Fibroblast of upper back skin (primary cell): ENCODE measurements around the gene ST8SIA1.

ENCODE experiments used
- DNase-seq: peaks from one replicate; pipeline ENCODE4 v3.0.0-alpha.2; 2013

Gene ST8SIA1

DNA sequence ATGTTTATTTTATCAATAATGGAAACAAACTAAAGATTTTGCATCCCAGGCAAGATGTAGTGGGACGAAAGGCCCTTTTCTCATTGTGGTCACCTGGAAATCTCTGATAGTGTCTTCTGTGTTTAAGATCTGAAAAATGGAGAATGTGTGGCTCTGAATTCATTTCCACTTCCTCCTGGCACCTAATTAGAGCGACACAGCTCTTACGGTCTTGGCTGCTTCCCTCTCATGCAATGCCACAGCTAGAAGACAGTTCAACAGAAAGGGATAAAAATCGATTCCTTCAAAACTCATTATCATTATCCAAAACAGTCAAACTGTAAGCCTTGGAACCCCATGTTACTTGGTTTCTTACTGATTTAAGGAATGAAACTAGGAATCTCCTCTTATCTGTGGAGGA, 9.3 kb downstream of the ST8SIA1 start:
- DNase-seq: no peak

DNA sequence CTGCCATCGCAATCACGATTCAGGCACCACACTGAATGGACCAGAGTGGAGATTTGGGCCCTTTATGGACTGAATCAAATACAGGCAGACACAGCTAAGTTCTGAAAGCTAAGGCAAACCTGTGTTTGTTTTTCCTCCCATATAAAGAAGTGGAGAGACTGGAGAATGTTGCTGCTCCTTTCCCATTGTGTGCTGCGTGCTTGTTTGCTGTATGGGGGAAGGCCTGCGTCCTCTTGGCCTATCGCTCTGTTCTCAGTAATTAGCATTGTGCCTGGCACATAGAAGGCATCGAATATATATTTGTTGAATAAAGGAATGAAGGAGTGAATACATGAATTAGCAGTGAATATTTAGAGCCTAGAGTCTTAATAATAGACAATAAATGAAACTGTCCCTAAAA, 12.4 kb downstream of the ST8SIA1 start:
- DNase-seq: no peak

DNA sequence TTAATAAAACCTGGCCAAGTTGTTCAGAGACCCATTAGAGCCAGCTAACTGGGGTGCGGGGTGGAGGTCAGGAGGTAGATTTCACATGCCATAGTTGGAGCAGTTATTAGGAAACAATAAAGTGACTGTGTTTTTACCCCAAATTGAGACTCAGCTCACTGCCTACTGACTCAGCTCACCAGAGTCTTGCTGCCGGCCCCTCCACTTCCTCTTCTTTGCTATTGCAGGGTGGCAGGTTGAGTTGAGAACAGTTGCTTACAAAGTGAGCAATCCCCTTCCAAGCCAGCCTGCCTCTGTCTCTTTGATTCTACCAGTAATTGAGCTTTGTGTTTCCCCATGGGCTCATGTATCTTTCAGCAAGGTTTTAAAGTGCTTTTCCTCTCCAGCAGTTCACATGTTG, 12.9 kb downstream of the ST8SIA1 start:
- peak; percentile 30 for DNase-seq

DNA sequence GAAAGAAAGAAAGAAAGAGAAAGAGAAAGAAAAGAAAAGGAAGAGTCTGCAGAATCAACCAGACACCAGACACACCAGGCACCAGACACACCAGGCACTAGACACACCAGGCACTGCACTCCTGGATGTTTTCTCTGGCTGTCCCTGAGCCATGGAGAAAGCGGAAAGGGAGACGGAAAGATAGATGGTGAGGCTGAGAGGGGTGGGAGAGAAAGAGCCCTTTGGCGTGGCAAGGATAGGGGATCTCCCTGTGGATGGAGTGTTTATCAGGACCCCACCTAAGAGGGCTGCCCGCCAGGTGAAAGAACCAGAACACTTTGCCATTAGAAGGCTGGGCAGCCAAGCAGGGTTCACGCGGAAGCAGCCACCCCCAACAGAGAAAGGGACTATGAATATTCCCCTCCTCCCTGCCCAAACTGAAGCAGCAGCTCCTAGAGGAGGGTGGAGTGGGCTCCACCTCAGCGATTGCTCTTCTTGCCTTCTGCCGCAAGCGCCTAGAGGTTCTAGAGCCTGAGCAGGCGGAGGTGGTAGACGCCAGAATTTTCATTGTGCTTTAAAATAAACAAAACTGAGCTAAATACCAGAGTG, 13.4 kb downstream of the ST8SIA1 start:
- no peak for DNase-seq

DNA sequence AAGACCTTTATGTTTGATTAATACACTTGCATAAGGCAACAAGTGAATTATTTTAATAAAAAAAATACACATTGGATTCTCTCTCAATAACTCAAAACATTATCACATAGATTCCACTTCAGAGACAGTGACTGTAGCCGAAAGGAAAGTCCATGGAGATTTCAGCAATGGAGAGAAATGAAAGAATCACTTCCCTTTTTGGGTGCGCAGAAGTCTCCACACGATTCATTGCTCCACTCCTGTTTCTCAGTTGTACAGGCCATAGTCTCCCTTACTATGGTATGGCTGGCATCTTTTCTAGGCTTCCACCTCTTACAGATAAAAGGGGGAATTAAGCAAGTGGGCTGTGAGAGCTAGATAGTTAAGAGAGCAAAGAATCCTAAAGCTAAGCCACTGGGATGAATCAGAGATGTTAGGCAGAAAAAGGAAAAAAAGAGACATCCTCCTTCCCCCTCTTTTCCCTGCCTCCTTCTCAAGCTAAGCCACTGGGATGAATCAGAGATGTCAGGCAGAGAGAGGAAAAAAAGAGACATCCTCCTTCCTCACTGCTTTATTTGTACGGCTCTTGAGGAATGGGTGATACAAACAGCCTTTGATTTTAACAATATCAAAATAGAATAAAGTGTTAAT, 16.3 kb downstream of the ST8SIA1 start:
- peak; percentile 70 for DNase-seq

DNA sequence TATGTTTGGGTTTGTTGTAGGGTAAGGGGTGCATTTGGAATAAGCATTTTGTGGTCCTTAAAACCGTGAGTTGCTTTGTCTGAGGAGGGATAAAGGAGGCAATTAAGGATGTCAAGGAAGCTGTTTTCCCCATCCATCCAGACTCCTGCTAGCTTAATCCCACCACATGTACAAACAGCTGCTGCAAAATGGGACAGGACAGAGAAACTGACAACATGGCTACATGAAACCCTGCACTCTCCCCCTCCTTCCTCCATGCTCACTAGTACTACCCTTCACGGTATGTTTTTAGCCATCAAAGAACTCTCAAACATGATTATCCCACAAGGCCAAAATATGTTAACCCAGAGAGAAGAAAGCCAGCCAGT, 20.6 kb downstream of the ST8SIA1 start:
- no peak for DNase-seq

DNA sequence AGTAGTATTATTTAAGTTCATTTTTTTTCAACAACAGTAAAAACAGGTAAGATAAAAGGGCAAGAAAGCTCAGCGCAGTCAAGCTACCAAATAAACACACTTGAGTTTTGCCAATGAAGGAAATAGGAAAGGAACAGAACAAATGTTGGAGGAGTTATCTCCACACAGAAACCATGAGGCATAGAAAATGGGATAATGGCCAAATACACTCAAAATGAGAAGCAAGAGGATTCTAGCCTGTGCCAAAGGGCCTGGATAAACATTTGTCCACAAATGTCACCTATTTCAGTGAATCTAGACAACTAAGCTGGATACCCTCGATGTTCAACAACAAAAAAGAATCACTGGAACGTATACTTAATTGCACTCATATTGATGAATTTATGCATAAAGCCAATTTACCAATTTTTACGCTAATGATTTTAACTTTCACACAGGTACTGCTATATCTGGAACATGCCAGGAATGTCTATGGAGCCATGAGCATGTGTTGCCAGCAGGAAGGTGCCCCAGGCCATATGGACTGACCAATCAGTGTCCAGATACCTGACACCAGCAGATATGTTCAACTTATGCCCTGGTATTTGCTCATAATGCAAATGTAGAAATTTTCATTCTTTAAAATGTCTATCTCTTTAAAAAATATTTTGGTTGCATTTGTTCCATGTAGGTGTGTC, 21.1 kb downstream of the ST8SIA1 start:
- no peak for DNase-seq

DNA sequence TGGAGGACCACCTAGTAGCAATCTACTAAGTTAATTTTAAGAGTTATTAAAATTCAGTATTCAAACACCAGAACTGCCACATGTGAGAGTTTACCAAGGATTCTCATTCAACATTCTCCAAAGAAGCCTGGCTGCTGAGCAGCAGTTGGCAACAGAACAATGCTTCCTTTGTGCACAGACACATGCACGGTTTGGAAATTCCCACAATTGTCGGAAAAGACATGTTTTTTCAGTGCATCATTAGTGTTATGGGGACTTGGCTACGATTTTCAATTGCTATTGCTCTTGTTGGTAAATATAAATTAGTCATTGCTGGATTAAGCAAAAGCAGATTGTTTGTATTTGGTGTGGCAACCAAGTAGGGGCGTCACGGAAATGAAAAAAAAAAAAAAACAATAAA, 22.2 kb downstream of the ST8SIA1 start:
- DNase-seq: no peak

DNA sequence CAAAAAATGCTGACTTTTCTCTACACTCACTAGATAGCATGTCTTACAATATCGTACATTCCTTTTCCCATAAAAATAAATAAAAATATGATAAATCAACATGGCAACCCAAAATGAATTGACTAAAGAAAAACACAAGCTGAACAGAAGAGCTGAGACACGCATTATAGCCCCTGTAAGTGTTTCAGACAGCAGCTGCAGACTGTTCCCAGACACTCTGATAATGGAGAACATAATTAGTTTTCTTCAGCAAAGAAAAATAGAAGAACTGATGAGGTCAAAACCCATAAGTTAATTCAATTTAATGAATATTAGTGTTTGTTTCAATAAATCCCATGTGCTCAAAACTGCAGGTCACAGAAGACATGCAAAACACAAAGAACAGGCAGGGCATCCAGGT, 23.8 kb downstream of the ST8SIA1 start:
- DNase-seq: no peak

DNA sequence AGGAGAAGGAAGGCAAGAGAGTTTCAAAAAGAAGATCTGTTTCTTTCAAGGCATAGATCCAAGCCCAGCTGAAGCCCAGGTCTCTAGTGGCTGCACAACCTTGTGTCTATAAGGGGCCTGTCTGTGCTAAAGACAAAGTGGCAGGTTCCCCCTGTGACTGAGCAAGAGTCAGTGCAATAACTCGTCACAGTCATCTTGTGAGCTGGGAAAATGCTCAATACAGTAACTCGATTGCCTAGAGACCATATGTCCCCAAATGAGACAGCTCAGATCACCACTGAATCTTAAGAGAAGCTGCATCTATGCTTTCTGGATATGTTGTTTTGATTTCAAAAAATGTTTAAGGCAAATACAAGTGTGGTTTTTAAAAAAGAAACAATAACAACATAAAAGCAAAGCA, 24.2 kb downstream of the ST8SIA1 start:
- no peak for DNase-seq

DNA sequence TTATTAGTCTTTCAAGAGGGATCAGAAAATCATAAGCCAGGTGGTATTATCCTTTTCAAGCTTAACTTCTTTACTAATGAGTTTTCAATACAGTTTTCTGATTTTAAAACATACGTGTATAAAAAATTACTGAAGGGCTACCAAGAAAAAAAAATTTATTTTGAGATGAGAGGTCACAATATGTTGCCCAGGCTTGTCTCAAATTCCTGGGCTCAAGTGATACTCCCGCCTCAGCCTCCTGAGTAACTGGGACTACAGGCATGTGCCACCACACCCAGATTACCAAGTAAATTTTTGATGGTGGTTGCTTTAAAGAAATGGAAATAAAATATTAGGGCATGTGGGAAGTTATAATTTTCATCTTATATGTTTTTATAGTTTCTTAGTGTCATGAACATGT, 26.7 kb downstream of the ST8SIA1 start:
- DNase-seq: no peak

DNA sequence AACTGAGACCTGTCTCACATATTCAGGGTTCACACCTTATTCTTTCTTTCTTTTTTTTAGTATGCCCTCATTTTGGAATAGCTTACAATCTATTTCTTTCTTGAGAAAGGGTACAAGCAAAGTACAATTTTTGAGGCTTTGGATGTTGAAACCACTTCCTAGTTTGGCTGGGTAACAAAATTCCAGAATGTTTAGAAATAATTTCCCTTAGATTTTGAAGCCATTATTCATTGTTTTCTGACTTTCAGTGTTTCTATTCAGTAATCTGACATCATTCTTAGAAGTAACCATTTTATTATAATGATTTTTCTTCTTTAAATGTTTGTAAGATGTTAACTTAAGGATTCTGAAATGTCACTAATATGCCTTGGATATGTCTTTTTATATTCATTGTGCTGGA, 28.2 kb downstream of the ST8SIA1 start:
- no peak for DNase-seq

DNA sequence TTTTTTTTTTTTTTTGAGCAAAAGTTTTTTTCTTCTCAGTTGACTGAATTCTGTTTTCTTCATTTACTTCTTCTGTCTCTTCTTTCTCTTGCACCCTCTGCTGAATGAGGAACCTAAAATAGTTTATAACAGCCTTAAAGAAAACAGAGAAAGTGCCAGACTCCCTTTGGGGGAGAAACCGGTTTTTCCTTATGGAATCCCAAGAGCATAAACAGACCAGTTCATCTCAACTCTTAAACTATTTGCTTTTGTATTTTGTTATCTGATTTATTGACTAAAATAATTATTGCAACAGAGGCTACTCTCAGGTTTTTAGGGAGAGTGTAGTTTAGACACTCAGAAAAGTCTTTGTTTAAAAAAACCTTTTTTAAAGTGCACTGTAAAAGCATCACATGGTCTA, 30.2 kb downstream of the ST8SIA1 start:
- no peak for DNase-seq

DNA sequence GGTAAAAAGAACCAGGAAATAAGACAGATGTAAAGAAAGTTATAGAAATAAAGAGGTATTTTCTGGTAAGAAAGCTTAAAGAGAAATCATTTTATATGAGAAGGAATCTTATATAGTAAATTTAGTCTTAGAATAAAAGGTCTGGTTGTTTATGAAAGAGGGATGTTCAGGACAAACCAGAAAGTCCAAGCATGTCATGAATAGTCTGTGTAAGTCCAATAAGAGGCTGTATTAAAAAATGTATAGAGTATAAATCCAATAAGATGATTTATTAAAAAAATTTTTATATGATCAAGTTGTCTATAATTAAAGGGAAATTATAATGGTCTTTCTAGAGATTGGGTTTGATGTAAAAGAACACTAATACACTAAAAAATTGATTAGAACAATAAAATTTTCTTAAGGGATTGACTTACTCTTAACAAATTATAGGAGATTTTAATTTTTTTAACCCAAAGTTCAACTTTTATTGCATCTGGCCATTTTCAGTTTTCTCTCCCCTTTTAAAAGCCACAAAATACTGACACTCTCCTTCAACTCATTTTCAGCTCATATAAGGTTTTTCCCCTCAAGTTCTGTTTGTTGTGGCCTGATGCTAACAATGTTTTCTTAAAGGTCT, 35.1 kb downstream of the ST8SIA1 start:
- no peak for DNase-seq

DNA sequence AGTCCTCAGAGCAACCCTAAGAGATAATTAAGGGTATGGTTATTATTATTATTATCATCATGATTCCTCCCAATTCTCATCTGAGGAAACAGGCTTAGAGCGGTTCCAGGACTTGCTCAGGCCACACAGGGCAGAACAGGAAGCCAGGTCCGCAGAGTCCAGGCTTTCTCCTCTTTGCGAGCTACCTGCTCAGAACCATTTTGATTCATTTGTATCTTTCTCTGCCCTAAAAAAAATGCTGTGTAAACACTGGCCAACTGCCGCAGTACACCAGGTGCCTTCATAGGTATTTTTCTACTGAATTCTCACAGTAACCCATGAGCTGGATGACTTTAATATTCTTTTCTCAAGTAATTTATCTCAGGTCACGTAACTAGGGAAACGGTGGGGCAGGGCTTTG, 45.3 kb downstream of the ST8SIA1 start:
- DNase-seq: no peak

DNA sequence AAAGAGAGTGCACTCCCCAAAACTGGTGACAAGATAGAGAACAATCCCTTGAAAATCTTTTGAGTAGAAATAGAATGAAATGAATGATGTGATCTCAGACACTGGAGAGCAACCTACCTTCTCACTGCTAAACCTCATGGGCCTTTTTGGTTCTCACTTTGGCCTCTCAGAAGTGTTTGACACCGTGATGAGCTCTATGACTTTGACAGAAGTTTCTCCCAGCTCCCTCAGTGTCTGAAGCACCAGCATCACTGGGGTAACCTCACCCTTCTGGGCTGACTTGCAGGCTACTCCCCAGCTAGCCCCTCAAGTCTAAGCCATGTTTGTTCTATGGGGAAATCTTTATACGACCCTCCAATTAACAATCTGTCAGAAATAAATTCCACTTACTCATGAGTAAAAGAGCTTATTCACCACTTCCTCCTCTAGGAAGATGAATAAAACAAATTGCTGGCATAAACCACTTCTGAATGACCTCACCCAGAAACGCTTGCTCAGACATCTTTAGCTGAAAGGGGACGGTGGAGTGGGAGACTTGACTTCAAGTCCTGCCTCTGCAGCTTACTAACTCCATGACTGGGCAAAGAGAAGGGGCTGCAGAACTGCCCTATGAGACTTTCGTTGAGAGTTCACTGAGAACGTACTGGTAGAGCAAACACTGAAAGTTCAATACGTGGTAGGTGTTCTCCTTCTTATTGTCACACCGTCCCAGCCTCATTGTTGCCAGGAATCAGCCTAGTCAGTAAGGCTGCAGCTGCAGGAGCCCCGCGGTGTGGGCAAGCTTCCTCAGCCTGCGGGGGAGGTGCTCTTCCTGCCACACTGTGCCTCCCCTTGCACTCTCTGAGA, 46.5 kb downstream of the ST8SIA1 start:
- DNase-seq: peak; percentile 72

DNA sequence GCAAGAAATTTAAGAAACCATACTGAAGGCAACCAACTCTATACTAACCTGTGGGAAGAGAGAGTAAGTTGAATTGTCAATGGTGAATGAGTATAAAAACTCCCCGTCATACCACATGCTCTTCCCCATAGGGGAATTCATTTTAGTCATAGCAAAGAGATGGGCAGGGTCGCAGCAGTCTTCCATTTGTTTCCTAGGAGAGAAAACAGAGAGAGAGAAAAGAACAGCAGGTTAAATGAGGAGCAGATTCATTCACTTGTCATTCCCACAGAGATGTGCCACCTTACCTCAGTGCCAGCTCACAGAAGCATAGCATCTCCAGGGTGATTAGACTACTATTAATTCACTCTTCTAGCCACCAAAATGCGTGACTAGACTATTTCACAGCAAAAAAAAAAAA, 47.4 kb downstream of the ST8SIA1 start:
- DNase-seq: no peak

DNA sequence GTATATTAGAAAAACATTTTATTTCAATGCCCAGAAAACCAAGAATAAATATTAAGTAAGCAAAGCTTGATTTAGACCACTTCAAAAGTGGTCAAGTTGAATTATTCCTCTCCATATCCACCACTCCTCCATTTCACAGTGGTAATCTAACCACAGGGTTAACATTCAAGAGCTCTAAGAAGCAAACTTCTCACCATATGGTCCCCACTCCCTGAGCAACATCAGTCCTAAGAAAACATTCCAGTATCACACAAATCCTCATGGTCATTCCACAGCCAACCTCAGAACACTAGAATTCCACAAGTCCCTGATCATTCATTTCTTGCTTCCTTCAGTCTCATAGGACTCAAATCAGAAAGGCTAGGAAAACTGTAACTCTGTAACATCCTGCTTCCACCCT, 47.9 kb downstream of the ST8SIA1 start:
- DNase-seq: peak; percentile 99

DNA sequence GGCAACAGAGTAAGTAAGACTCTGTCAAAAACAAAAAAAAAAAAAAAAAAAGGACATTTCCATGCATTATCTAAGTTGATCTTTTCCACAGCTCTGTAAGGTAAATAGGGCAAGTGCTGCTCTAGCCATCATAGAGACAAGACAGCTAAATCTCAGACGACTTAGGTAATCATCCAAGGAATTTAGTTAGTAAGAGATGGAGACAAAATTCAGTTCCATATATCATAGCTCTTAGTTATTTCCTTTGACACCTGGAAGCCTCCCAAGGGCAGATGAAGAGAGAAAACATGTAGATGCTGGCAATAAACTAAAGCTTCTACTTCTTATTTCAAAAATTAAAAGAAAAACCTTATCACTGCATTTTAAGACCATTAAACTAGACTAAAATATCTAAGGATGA, 48.7 kb downstream of the ST8SIA1 start:
- DNase-seq: peak; percentile 83

DNA sequence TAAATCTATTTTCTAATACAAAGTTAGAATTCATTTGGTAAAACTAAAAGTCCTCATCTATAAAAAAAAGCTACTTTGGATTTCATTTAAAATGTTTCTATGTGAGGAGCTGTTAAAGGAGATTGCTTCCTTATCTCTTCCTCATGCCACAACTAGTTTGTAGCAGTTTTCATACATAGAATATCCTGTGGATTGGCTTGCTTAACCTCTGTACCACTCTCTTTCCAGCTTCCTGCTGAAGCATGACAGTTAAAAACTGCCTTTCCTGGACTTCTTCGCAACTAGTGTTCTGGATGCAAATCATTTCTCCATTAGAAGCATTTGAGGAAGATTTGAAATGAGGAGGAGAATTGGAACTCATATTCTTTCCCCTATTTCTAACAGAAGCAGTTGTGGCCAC, 49.6 kb downstream of the ST8SIA1 start:
- no peak for DNase-seq

DNA sequence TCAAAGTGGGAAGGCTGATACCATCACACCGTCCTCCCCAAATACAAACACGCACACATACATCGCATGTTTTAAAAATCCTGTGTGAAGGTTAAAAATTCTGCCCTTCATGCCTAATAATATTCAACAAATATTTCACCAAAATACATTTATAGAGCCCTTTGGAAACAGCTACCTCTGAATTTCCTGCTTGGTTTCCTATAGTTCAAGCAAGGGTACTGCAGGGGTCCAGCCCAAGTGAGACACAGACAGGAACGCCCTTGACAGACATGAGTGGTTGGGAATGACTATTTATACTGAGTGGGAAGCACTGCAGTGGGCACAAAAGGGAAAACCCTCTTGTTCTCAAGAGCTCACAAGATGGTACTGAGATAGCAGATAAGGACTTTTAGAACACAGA, 51.0 kb downstream of the ST8SIA1 start:
- DNase-seq: no peak

DNA sequence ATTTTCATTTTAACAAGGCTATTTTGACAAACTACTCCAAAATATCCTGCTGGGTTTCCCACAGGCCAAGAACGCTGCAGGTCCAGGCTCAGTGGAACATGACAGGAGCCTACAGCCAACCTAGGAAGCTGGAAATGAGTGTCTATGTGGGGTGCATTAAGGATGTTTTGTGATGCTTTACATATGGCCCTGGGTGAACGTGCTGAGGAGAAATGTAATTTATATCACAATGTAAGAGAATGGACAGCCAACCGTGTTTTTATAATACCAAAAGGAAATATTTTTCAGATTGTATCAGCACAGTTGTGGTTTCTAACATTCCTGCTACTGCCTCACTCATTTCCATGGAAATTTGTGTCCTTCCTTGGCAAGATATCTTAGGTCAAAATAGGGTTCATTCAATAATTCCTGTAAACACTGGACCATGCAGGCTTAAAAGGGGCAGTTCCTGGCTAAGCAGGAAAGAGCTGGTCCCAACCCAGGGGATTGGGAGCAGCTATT, 51.5 kb downstream of the ST8SIA1 start:
- peak; percentile 96 for DNase-seq

DNA sequence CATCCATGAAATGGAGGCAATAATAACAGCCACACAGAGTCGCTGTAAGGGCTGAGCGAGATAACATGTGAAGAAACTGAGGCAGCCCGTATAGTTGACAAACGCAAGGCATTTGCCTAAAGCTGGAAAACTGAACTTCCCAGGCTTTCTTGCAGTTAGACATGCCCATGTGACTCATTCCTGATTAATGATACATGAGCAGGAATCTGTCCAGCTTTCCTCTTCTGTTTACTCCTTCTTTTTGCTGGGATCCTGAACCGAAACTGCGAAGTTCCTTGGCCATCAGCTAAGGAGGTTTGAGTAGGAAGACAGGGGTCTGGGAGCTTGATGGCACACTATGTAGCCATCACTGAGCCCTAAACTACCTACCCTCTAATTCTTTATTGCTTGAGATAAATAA, 52.2 kb downstream of the ST8SIA1 start:
- DNase-seq: peak; percentile 79
